Nephron progenitor cell (in vitro differentiated cells): ENCODE results near the gene ZNF516.

Source experiments
- DNase-seq: peaks from one replicate; pipeline ENCODE4 v3.0.0; 2021
- H3K27ac Mint-ChIP-seq: 2 replicates; pipeline ENCODE4 v1.8.0; 2021; ENCODE audit warnings: mild to moderate bottlenecking, moderate library complexity, mixed read lengths
- H3K27me3 Mint-ChIP-seq: 2 replicates; pipeline ENCODE4 v1.8.0; 2021; ENCODE audit warnings: mild to moderate bottlenecking, low read depth, mixed read lengths; ENCODE audit not compliant: poor library complexity
- H3K36me3 Mint-ChIP-seq: 2 replicates; pipeline ENCODE4 v1.8.0; 2021; ENCODE audit warnings: low read depth, mixed read lengths
- H3K4me1 Mint-ChIP-seq: 2 replicates; pipeline ENCODE4 v1.8.0; 2021; ENCODE audit warnings: mixed read lengths
- H3K4me3 Mint-ChIP-seq: 2 replicates; pipeline ENCODE4 v1.8.0; 2021; ENCODE audit warnings: mild to moderate bottlenecking, moderate library complexity, mixed read lengths
- H3K9me3 Mint-ChIP-seq: 2 replicates; pipeline ENCODE4 v1.8.0; 2021; ENCODE audit warnings: mild to moderate bottlenecking, moderate library complexity, mixed read lengths
- TF ChIP-seq, protein P1 (sequence below): fragments of 200-600 bp; sonication (generic); IDR thresholded peaks from 2 replicates; pipeline ENCODE4 v1.5.0; 2021; ENCODE audit warnings: antibody characterized with exemption

Gene ZNF516

DNA sequence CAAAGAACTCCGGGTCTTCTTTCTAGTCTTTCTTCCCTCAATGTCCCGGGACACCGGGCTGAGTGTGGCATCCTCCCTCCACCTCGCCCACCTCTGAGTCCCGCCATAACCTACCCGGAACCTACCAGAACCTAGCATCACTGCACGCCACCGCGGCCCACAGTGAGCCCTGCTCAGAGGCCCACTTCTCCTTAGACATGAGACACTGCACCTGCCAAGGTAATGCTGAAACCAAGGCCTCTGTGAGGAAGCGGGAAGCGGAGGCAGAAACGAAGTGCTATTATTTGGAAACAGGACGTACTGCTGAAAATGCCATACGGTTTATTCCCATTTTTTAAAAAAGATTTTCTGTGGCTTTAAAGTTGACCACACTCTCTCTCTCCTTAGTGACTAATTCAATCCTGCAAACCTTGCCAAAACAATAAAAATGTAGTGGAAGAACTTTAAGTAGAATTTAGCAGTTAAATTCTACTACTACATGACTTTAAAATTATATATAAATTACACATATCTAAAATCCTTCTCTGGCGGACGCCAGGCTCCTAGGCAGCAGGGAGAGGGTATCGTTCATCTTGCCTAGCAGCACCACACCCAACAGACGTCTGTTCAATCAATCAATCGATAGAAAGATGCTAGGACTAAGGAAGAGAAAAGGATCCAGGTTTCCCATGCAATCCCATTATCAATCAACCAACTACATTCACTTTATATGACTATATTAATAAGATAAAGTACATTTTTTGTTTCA, 82.0 kb downstream of the ZNF516 start:
- H3K27ac Mint-ChIP-seq: no peak overlapping the region

DNA sequence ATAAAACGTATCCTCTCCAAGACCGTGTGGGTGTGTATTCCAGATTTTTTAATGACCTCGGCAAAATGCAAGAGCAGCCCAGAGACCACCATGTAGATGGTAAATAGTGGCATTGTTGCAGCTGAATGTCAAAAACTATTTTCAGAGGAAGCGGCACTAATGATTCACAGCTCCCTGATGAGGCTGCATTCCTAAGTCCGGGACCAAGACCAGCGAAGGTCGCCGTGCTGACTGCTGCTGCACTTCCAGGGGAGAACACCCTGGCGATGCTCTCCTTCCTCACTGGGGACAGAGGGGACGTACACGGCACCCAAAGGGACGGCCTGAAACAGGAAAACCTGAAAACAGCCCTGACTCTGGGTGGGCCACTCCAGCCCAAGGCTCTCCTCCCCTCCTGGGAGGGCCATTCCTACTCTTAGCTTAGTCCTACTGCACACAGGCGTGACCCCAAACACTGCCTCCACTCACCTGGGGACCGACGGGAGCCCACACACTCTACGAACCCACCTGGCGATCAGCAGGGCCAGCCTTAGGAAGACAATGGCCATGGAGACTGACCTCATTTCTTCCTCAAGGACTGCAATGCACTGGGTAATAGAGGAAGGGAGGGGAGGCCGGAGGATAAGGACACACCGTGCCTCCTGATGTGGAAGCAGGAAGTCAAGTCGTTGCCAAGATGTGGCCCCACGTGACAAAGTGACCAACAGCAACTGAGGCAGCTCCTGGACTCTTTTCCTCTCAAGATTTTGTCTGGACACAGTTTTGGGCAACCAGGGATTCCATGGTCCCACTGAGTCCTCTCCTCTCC, 82.8 kb downstream of the ZNF516 start:
- Mint-ChIP-seq H3K9me3 (peaks cover 39% of the 10 kb centered on the region), H3K27ac (no peak overlapping the region), H3K36me3 (peaks cover 81% of the 10 kb centered on the region), H3K4me1 (peaks cover 68% of the 10 kb centered on the region), H3K27me3 (no peaks in the 10 kb centered on the region), H3K4me3 (no peak overlapping the region)
- no peak for DNase-seq
- TF ChIP-seq, protein P1, sequence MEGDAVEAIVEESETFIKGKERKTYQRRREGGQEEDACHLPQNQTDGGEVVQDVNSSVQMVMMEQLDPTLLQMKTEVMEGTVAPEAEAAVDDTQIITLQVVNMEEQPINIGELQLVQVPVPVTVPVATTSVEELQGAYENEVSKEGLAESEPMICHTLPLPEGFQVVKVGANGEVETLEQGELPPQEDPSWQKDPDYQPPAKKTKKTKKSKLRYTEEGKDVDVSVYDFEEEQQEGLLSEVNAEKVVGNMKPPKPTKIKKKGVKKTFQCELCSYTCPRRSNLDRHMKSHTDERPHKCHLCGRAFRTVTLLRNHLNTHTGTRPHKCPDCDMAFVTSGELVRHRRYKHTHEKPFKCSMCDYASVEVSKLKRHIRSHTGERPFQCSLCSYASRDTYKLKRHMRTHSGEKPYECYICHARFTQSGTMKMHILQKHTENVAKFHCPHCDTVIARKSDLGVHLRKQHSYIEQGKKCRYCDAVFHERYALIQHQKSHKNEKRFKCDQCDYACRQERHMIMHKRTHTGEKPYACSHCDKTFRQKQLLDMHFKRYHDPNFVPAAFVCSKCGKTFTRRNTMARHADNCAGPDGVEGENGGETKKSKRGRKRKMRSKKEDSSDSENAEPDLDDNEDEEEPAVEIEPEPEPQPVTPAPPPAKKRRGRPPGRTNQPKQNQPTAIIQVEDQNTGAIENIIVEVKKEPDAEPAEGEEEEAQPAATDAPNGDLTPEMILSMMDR: no peak

More for the DNA sequence above, 82.0 kb downstream of the ZNF516 start:
- no peaks in the 10 kb centered on the region for H3K27me3 Mint-ChIP-seq
- H3K36me3 Mint-ChIP-seq: peaks cover 73% of the 10 kb centered on the region
- peaks cover 68% of the 10 kb centered on the region for H3K4me1 Mint-ChIP-seq
- H3K4me3 Mint-ChIP-seq: no peak overlapping the region
- DNase-seq: no peak
- peaks cover 39% of the 10 kb centered on the region for H3K9me3 Mint-ChIP-seq
- TF ChIP-seq, protein P1: no peak

DNA sequence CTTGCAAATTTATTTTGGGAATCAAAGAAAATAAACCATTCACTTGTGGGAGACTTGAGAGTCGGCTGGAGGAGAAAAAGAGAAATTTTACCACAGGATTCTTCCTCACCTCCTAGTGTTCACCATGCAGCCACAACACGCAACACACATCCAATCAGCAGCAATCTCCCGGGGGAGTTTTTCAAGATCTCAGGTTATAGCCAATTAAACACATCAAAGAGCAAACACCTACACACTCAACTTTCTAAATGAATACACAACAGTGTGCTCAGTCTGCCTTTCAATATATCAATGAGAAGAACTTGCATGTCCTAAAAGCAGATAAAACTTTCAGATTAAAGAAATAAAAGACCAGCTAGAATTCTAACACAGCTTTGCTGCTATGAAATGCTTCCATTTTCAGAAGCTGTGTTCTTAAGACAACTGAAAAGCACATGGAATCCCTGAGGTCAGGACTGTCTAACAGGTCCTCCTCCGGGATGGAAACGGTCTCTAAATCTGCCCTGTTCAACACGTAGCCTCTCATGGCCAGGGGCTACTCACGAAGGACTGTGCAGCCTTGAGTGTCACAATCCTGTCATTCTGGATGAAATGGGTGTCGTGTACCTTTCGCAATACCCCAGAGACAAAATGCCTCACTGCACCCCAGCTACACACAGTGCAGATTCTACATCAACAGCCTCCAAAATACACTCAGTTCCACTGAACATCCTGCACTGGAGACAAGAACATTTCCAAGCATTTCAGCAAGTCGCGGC, 84.2 kb downstream of the ZNF516 start:
- no peak overlapping the region for H3K27ac Mint-ChIP-seq
- TF ChIP-seq, protein P1: no peak
- no peaks in the 10 kb centered on the region for H3K27me3 Mint-ChIP-seq
- peaks cover 69% of the 10 kb centered on the region for H3K4me1 Mint-ChIP-seq
- H3K9me3 Mint-ChIP-seq: peaks cover 39% of the 10 kb centered on the region
- H3K36me3 Mint-ChIP-seq: peaks cover 90% of the 10 kb centered on the region
- no peak overlapping the region for H3K4me3 Mint-ChIP-seq
- DNase-seq: no peak

DNA sequence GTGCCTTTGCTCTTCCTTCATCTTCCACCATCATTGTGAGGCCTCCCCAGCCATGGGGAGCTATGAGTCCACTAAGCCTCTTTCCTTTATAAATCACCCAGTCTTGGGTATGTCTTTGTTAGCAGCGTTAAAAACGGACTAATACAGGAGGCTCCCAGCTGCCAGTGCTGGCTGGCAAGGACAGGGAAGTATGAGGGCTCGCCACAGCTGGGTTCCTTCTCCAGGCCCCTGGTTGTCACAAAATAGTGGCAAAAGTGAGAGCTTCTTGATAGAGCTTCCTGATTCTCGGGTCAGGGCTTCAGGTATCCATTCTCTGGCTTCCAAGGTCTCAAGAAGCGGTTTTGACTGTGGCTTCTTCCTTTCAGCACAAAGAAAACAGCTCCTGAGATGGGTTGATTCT, 85.0 kb downstream of the ZNF516 start:
- H3K27me3 Mint-ChIP-seq: no peaks in the 10 kb centered on the region
- H3K9me3 Mint-ChIP-seq: peaks cover 39% of the 10 kb centered on the region
- DNase-seq: no peak
- H3K36me3 Mint-ChIP-seq: peaks cover 89% of the 10 kb centered on the region
- H3K27ac Mint-ChIP-seq: peak overlapping the region; percentile 83
- TF ChIP-seq, protein P1: no peak
- H3K4me3 Mint-ChIP-seq: no peak overlapping the region
- H3K4me1 Mint-ChIP-seq: peaks cover 65% of the 10 kb centered on the region

DNA sequence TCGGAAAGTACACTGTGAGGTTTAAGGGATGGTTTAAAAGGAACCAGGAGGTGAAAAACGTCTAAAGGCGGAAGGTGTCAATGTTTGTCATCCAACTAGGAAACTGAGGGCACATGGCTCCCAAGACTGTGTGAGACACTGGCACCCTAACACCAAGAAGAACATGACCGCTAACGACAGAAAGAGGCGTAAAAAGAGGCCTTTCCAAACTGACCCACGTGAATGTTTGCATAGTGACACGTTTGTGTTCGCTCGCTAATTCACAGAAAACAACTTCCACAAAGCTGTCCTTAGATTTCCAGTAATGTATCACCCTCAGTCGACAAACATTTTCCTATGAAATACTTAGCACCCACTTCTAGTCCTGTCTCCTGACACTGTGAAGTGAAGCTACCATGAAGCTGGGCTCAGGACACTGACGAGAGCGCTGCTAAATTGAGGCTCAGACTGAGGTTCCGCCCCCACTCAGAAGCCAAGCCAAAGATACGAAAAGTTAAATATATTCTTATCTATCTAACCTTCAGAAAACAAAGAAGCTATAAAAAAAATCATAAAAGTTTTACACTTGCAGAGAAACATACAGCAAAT, 86.5 kb downstream of the ZNF516 start:
- H3K4me1 Mint-ChIP-seq: peaks cover 71% of the 10 kb centered on the region
- no peak overlapping the region for H3K4me3 Mint-ChIP-seq
- H3K27me3 Mint-ChIP-seq: no peaks in the 10 kb centered on the region
- DNase-seq: no peak
- H3K36me3 Mint-ChIP-seq: peaks cover 91% of the 10 kb centered on the region
- H3K27ac Mint-ChIP-seq: peak overlapping the region; percentile 54
- TF ChIP-seq, protein P1: no peak
- peaks cover 39% of the 10 kb centered on the region for H3K9me3 Mint-ChIP-seq
